Measurements from ENCODE around the gene ASTN2. TPM values are rescaled to one million over a fixed set of nuclear protein-coding genes. Genes with fewer than 3 reads are reported as not detected.

Gene ASTN2
- total RNA-seq, 1 experiment from 2014 or later: 4.8 TPM

GRCh38 chr9:116726602-116727001 is 688.3 kb downstream of the ASTN2 start:
- Histone ChIP-seq H2AFZ (ENCODE audit: low read depth, low read length, poor library complexity, severe bottlenecking) (no peak overlapping the region), H3K27ac (ENCODE audit: low read depth, low read length) (no peak overlapping the region), H4K20me1 (ENCODE audit: insufficient read depth) (no peaks in the 10 kb centered on the region), H3K4me2 (ENCODE audit: low read length) (no peak overlapping the region), H3K79me2 (ENCODE audit: insufficient read depth, low read length) (no peaks in the 10 kb centered on the region), H3K9ac (ENCODE audit: low read length) (no peak overlapping the region), H3K9me3 (ENCODE audit: control insufficient read depth in 1 of 2, insufficient read depth in 1 of 2, low read depth in 1 of 2, low read length in 2 of 2) (no peaks in the 10 kb centered on the region), H3K36me3 (ENCODE audit: control insufficient read depth in 1 of 2, insufficient read depth in 2 of 2, low read length in 2 of 2) (no peaks in the 10 kb centered on the region), H3K27me3 (ENCODE audit: insufficient read depth, low read length) (peaks cover 56% of the 10 kb centered on the region), H3K4me3 (replicated peaks in 1 of 2; ENCODE audit: low read depth in 1 of 2, low read length in 2 of 2) (no peak overlapping the region), H3K9me2 (ENCODE audit: insufficient read depth) (no peaks in the 10 kb centered on the region), H3K4me1 (ENCODE audit: control insufficient read depth in 1 of 2, insufficient read depth in 2 of 2, low read length in 2 of 2) (no peaks in the 10 kb centered on the region)
- ATAC-seq (no peak), DNase-seq (ENCODE audit: low read depth, low spot score) (no peak)
- intact Hi-C loops (cut with micrococcal nuclease): no loop called here
- BruUV-seq (replicated peaks): no TSS peak
- TF ChIP-seq SRF (IDR thresholded peaks at IDR 0.05; ENCODE audit: low read depth) (no peak), SIN3A (IDR thresholded peaks at IDR 0.05; ENCODE audit: low read depth) (no peak), REST (IDR thresholded peaks at IDR 0.05; ENCODE audit: low read depth) (no peak), ZBTB33 (IDR thresholded peaks at IDR 0.05; ENCODE audit: extremely low read depth, insufficient replicate concordance, low read length) (no peak), ZNF274 (IDR thresholded peaks at IDR 0.05; ENCODE audit: low read depth, low read length) (no peak), JUND (IDR thresholded peaks at IDR 0.05) (no peak), EZH2 (IDR thresholded peaks at IDR 0.05) (no peak), FOSL1 (IDR thresholded peaks at IDR 0.05; ENCODE audit: low read depth) (no peak), CTCF (IDR thresholded peaks at IDR 0.05 in 2 of 3, conservative IDR thresholded peaks at IDR 0.05 in 1 of 3; ENCODE audit: borderline replicate concordance in 1 of 3, insufficient read depth in 1 of 3, low read depth in 2 of 3, low read length in 2 of 3) (no peak), ZFX (IDR thresholded peaks at IDR 0.05) (no peak), EZH2phosphoT487 (IDR thresholded peaks at IDR 0.05; ENCODE audit: borderline replicate concordance) (no peak), SP1 (IDR thresholded peaks at IDR 0.05; ENCODE audit: low read depth) (no peak), TCF7L2 (IDR thresholded peaks at IDR 0.05; ENCODE audit: borderline replicate concordance, extremely low read depth, insufficient read depth, insufficient read length) (no peak), POLR2AphosphoS5 (IDR thresholded peaks at IDR 0.05; ENCODE audit: low read depth, low read length) (no peak), RAD21 (IDR thresholded peaks at IDR 0.05; ENCODE audit: low read depth) (no peak), ATF3 (IDR thresholded peaks at IDR 0.05) (no peak), CBX3 (IDR thresholded peaks at IDR 0.05; ENCODE audit: low read depth) (no peak), EGR1 (IDR thresholded peaks at IDR 0.05; ENCODE audit: low read depth) (no peak), MAX (IDR thresholded peaks at IDR 0.05) (no peak)
- RAD21 ChIA-PET (ENCODE audit: low non-redundant PET in 1 of 2, low total read pairs in 2 of 2, uncharacterized antibody in 2 of 2, unreplicated experiment in 2 of 2): no interaction called here
- POLR2A ChIA-PET: no interaction called here
- CTCF ChIA-PET: no interaction called here
